Breast epithelium (tissue), 4 donors: ENCODE results near the gene MEIOB. TPM values are rescaled to one million over a fixed set of nuclear protein-coding genes. Genes with fewer than 3 reads are reported as not detected.

ENCODE experiments used
- DNase-seq, 2 donors: peaks; one replicate each; pipeline ENCODE4 v3.0.0-alpha.2; 2019; ENCODE audit warnings: low spot score in 2 of 2
- H3K27ac ChIP-seq, 2 donors: fragments of 200-600 bp; sonication (generic) in 1 of 2; one replicate each; pipeline ENCODE4 v1.5.1; 2016 to 2019; ENCODE audit warnings: mild to moderate bottlenecking in 1 of 2
- H3K27me3 ChIP-seq, 2 donors: fragments of 200-600 bp; sonication (generic) in 1 of 2; one replicate each; pipeline versions ENCODE4 v1.5.1 to v1.6.0; 2017 to 2019; ENCODE audit warnings: control low read depth in 1 of 2, mild to moderate bottlenecking in 1 of 2
- H3K36me3 ChIP-seq: fragments of 200-600 bp; one replicate; pipeline ENCODE4 v1.5.1; 2019
- H3K4me1 ChIP-seq, 2 donors: fragments of 200-600 bp; sonication (generic); one replicate each; pipeline ENCODE4 v1.5.1; 2016 to 2019; ENCODE audit warnings: control low read depth in 1 of 2
- H3K4me3 ChIP-seq, 3 donors: fragments of 200-600 bp; sonication (generic); 1 replicate in 2 of 3; 2 replicates in 1 of 3; pipeline ENCODE4 v1.5.1; 2016 to 2019; ENCODE audit warnings: mild to moderate bottlenecking in 3 of 3, moderate library complexity in 2 of 3
- H3K9me3 ChIP-seq, 2 donors: fragments of 200-600 bp; sonication (generic) in 1 of 2; one replicate each; pipeline ENCODE4 v1.5.1; 2016 to 2019; ENCODE audit warnings: control low read depth in 1 of 2
- POLR2A ChIP-seq: fragments of 450-650 bp; IDR thresholded peaks from one replicate; pipeline ENCODE4 v1.6.1; 2016; ENCODE audit warnings: antibody characterized with exemption, mild to moderate bottlenecking, moderate library complexity
- POLR2AphosphoS5 ChIP-seq, 3 donors: sonication (generic); formaldehyde crosslinking; IDR thresholded peaks; one replicate each; pipeline ENCODE4 v1.6.1; 2017; ENCODE audit warnings: antibody characterized with exemption in 3 of 3
- intact Hi-C: fragments of 100-400 bp; cut with DNase I; formaldehyde crosslinking; loops from one replicate; pipeline ENCODE4 v1.15.1; 2023; ENCODE audit warnings: low total_unique reads
- total RNA-seq, 3 donors: library from RNA; depleted of rRNA; stranded (reverse); fragments of >200 nt; gene quantifications; one replicate each; pipeline ENCODE4 v1.1.0, GENCODE V29; 2016
- TF ChIP-seq, protein P1 (sequence below), 3 donors: fragments of 450-650 bp; IDR thresholded peaks; one replicate each; pipeline ENCODE4 v1.5.1; 2016 to 2017; ENCODE audit warnings: antibody characterized with exemption in 3 of 3, mild to moderate bottlenecking in 3 of 3, moderate library complexity in 3 of 3

MEIOB gene
- total RNA-seq, 3 donors from 2014 or later = not detected

DNA sequence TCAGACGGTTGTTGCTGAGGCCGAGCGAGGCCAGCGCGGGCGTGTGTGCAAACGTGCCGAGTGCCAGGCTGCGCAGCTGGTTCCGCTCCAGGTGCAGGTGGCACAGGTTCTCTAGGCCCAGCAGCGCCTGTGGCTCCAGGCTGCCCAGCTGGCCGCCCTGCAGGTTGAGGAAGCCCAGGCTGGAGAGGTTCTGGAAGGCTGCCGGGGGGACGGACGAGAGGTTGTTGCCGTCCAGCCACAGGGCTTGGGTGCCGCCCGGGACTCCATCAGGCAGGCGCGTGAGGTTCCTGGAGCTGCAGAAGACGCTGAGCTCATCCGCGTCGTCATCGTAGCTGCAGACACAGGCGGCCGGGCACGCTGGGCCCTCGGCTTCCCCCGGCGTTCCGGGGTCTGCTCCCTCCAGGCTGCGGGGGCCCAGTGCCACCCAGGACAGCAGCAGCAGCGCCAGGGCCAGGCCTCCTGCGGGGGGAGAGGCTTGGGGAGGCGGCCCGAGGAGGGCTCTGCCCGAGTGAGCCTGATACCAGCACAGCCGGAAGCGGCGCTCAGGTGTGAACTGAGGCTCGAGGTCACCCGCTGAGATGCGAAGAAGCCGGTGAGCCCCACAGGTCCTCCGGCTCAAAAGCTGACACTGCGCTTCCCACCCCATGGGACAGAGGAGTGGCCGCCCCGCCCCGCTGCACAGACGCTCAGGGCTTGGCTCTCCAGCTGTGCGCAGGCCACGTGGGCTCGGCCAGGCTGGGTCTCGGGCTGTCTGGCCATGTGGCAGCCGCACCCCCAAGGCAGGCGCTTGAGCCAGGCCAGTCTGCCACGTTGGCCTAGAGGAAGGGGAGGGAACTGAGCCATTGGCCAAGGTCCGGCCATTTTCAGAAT, 79.8 kb downstream of the MEIOB start:
- Histone ChIP-seq H3K27me3 (no peaks in the 10 kb centered on the region), H3K9me3 (no peaks in the 10 kb centered on the region), H3K36me3 (no peaks in the 10 kb centered on the region), H3K27ac (no peak overlapping the region), H3K4me3 (no peak overlapping the region), H3K4me1 (peaks cover 0 to 13% of the 10 kb centered on the region in 2 donors)
- no peak for DNase-seq
- TF ChIP-seq POLR2A (no peak), POLR2AphosphoS5 (IDR thresholded peaks at IDR 0.05) (no peak)
- TF ChIP-seq, protein P1, sequence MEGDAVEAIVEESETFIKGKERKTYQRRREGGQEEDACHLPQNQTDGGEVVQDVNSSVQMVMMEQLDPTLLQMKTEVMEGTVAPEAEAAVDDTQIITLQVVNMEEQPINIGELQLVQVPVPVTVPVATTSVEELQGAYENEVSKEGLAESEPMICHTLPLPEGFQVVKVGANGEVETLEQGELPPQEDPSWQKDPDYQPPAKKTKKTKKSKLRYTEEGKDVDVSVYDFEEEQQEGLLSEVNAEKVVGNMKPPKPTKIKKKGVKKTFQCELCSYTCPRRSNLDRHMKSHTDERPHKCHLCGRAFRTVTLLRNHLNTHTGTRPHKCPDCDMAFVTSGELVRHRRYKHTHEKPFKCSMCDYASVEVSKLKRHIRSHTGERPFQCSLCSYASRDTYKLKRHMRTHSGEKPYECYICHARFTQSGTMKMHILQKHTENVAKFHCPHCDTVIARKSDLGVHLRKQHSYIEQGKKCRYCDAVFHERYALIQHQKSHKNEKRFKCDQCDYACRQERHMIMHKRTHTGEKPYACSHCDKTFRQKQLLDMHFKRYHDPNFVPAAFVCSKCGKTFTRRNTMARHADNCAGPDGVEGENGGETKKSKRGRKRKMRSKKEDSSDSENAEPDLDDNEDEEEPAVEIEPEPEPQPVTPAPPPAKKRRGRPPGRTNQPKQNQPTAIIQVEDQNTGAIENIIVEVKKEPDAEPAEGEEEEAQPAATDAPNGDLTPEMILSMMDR (IDR thresholded peaks at IDR 0.05) = no peak
- intact Hi-C loops = no loop called here

DNA sequence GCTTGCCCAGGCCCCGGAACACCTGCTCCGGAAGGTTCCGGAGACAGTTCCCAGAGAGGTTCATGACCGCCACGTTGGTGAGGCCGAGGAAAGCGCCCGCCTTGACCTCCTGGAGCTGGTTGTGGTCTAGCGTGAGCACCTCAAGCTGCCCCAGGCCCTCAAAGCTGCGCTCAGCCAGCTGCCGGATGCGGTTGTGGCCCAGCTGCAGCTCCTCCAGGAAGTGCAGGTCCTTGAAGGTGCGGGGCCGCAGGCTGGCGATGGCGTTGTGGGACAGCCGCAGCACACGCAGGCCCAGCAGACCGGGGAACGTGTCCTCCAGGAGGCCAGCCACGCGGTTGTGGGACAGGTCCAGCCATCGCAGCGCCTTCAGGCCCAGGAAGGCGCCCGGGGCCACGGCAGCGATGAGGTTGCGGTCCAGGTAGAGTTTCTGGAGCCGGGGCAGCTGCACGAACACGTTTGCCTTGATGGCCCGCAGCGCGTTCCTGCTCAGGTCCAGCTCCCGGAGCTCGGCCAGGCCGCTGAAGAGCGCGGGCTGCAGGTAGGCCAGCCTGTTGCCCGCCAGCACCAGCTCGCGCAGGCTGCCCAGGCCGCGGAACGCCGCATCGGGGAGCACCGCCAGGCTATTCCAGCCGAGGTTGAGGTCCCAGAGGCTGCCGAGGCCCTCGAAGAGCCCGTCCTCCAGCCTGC, 80.6 kb downstream of the MEIOB start:
- Histone ChIP-seq H3K36me3 (no peaks in the 10 kb centered on the region), H3K4me1 (peaks cover 0 to 13% of the 10 kb centered on the region in 2 donors), H3K4me3 (no peak overlapping the region), H3K27me3 (no peaks in the 10 kb centered on the region), H3K9me3 (no peaks in the 10 kb centered on the region), H3K27ac (no peak overlapping the region)
- no peak for DNase-seq
- intact Hi-C loops = no loop called here
- TF ChIP-seq POLR2A = no peak

DNA sequence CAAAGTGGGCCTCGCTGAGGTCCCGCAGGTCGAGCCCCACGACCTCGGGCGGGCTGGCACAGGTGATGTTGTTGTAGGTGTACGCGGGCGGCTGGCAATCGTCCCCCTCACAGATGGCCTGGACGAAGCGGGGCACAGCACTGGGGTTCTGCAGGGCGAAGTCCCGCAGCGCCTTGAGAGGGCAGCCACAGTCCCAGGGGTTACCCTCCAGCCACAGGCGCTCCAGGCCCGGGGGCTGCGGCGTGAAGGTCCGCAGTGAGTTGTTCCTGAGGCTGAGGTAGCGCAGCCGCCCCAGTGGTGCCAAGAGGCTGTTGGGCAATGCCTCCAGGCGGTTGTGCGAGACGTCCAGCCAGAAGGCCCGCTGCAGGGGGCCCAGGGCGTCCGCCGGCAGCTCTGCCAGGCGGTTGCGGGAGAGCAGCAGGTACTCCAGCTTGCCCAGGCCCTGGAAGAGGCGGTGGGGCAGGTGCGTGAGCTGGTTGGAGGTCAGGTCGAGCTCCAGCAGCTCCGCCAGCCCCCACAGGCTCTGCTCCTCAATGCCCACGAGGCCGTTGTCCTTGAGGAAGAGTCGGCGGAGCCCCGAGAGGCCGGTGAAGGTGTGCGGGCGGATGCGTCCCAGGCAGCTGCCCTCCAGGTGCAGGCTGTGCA, 81.2 kb downstream of the MEIOB start:
- Histone ChIP-seq H3K4me1 (peaks cover 0 to 13% of the 10 kb centered on the region in 2 donors), H3K4me3 (no peak overlapping the region), H3K27me3 (no peaks in the 10 kb centered on the region), H3K27ac (no peak overlapping the region), H3K36me3 (no peaks in the 10 kb centered on the region), H3K9me3 (no peaks in the 10 kb centered on the region)
- intact Hi-C loops = no loop called here
- no peak for TF ChIP-seq POLR2A
- TF ChIP-seq, protein P1 (IDR thresholded peaks at IDR 0.05) = no peak
- no peak for TF ChIP-seq POLR2AphosphoS5 (IDR thresholded peaks at IDR 0.05)
- DNase-seq = no peak

DNA sequence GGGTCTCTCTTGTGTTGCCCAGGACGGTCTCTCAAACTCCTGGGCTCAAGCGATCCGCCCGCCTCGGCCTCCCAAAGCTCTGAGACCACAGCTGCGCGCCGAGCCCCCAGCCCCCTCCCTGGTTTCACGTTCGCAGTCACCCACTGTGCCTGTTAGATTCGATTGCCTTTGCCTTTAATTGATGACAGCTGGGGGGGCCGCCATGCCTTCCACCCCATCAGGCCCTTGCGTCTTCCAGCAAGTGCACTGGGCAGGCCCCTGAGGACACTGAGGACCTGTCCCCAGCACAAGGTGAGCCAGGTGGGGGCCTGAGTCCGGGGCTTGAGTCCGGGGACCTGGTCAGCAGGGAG, 81.7 kb downstream of the MEIOB start:
- H3K36me3 ChIP-seq = no peaks in the 10 kb centered on the region
- intact Hi-C loops = no loop called here

DNA sequence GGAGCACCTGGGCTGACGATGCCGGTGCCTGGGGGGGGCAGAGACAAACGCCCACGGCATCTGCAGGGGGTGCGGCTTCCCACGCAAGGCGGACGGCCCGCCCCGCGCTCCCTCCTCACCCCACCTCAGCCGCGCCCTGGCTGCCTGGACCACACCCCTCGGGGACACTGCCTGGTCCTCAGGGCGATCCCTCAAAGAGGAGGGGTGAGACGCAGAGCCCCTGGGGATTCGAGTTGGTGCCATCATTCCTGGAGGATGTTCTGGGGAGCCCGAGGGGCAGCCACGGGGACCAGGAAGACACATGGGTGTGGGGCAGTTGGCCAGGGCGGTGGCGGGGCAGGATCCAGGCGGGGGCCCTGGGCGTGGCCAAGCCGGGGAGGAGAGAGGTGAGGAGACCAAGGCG, 82.3 kb downstream of the MEIOB start:
- H3K9me3 ChIP-seq = no peaks in the 10 kb centered on the region
- TF ChIP-seq POLR2A = no peak
- intact Hi-C loops = no loop called here
- peak overlapping the region in 1 of 2 donors; percentile 22 for H3K27ac ChIP-seq
- H3K4me3 ChIP-seq = no peak overlapping the region
- H3K4me1 ChIP-seq = peaks cover 0 to 10% of the 10 kb centered on the region in 2 donors
- H3K27me3 ChIP-seq = no peaks in the 10 kb centered on the region
- no peak for DNase-seq
- H3K36me3 ChIP-seq = no peaks in the 10 kb centered on the region

More for the DNA sequence above, 81.7 kb downstream of the MEIOB start:
- TF ChIP-seq, protein P1 (IDR thresholded peaks at IDR 0.05) = no peak
- TF ChIP-seq POLR2AphosphoS5 (IDR thresholded peaks at IDR 0.05) (no peak), POLR2A (no peak)
- H3K4me1 ChIP-seq = peaks cover 0 to 13% of the 10 kb centered on the region in 2 donors
- H3K4me3 ChIP-seq = no peak overlapping the region
- H3K27me3 ChIP-seq = no peaks in the 10 kb centered on the region
- no peaks in the 10 kb centered on the region for H3K9me3 ChIP-seq
- H3K27ac ChIP-seq = no peak overlapping the region
- no peak for DNase-seq
